Right atrium auricular region (tissue), 2 donors: Measurements from ENCODE around the gene WDR62. TPM values are rescaled to one million over a fixed set of nuclear protein-coding genes. Genes with fewer than 3 reads are reported as not detected.

ENCODE experiments used
- DNase-seq: peaks from one replicate; pipeline ENCODE4 v3.0.0-alpha.2; 2019; ENCODE audit warnings: low spot score
- H3K27ac ChIP-seq, 2 donors: fragments of 200-600 bp; sonication (generic); 1 replicate in 1 of 2; 2 replicates in 1 of 2; pipeline ENCODE4 v1.5.1; 2016 to 2019
- H3K27me3 ChIP-seq, 2 donors: fragments of 200-600 bp; sonication (generic); one replicate each; pipeline versions ENCODE4 v1.5.1 to v1.6.0; 2017 to 2019
- H3K36me3 ChIP-seq: fragments of 200-600 bp; sonication (generic); one replicate; pipeline ENCODE4 v1.5.1; 2016
- H3K4me1 ChIP-seq, 2 donors: fragments of 200-600 bp; sonication (generic); one replicate each; pipeline versions ENCODE4 v1.5.1 to v1.6.0; 2017 to 2019
- H3K4me3 ChIP-seq, 2 donors: fragments of 200-600 bp; sonication (generic); 1 replicate in 1 of 2; 2 replicates in 1 of 2; pipeline ENCODE4 v1.5.1; 2017 to 2019; ENCODE audit warnings: mild to moderate bottlenecking in 1 of 2, moderate library complexity in 1 of 2
- H3K9me3 ChIP-seq, 2 donors: fragments of 200-600 bp; sonication (generic); one replicate each; pipeline ENCODE4 v1.5.1; 2019
- CTCF ChIP-seq, 2 donors: fragments of 200-600 bp; sonication (generic); IDR thresholded peaks; one replicate each; pipeline ENCODE4 v1.5.1; 2019; ENCODE audit warnings: antibody characterized with exemption in 2 of 2
- total RNA-seq, 2 donors: library from RNA; depleted of rRNA; stranded (reverse); fragments of >200 nt; gene quantifications; one replicate each; pipeline ENCODE4 v1.1.0, GENCODE V29; 2016

The WDR62 gene
- total RNA-seq, 2 donors from 2014 or later: 0.75 to 10.6 TPM

- no peak for TF ChIP-seq CTCF (IDR thresholded peaks at IDR 0.05)
- H3K27ac ChIP-seq: peak overlapping the region; percentile 50 to 61
- peaks cover 4% of the 10 kb centered on the region for H3K36me3 ChIP-seq
- H3K4me1 ChIP-seq: peaks cover 0 to 33% of the 10 kb centered on the region in 2 donors
- peak; percentile 70 for DNase-seq
- H3K27me3 ChIP-seq: no peaks in the 10 kb centered on the region
- H3K4me3 ChIP-seq: no peak overlapping the region
- H3K9me3 ChIP-seq: no peaks in the 10 kb centered on the region
Observed at GRCh38 chr19:36136964-36137686, 82.4 kb downstream of the WDR62 start.

- no peaks in the 10 kb centered on the region for H3K9me3 ChIP-seq
- H3K27ac ChIP-seq: peak overlapping the region; percentile 97 to 100
- peaks cover 19% of the 10 kb centered on the region for H3K36me3 ChIP-seq
- no peaks in the 10 kb centered on the region for H3K27me3 ChIP-seq
- no peak for DNase-seq
- peaks cover 0 to 35% of the 10 kb centered on the region in 2 donors for H3K4me1 ChIP-seq
- H3K4me3 ChIP-seq: peak overlapping the region; percentile 80 to 99
- TF ChIP-seq CTCF (IDR thresholded peaks at IDR 0.05): no peak
Observed at GRCh38 chr19:36139120-36139472, 84.4 kb downstream of the WDR62 start.

- TF ChIP-seq CTCF (IDR thresholded peaks at IDR 0.05): peak in 1 of 2 donors; percentile 25
- Histone ChIP-seq H3K9me3 (no peaks in the 10 kb centered on the region), H3K36me3 (peaks cover 25% of the 10 kb centered on the region), H3K27me3 (no peaks in the 10 kb centered on the region), H3K4me3 (peak within 1 kb of the TSS; percentile 80 to 99), H3K27ac (peak within 1 kb of the TSS; percentile 97 to 100), H3K4me1 (peaks cover 0 to 35% of the 10 kb centered on the region in 2 donors)
- DNase-seq: peak; percentile 96
Observed at GRCh38 chr19:36139473-36140303, 85.0 kb downstream of the WDR62 start, which contains the start of gene CAPNS1. CAPNS1 (plus strand) TSS chr19:36140066; CDS start chr19:36141012, 946 bp downstream.

- H3K9me3 ChIP-seq: no peaks in the 10 kb centered on the region
- peaks cover 0 to 35% of the 10 kb centered on the region in 2 donors for H3K4me1 ChIP-seq
- H3K36me3 ChIP-seq: peaks cover 33% of the 10 kb centered on the region
- H3K27me3 ChIP-seq: no peaks in the 10 kb centered on the region
- H3K27ac ChIP-seq: peak overlapping the region; percentile 97 to 100
- no peak for TF ChIP-seq CTCF (IDR thresholded peaks at IDR 0.05)
- DNase-seq: no peak
- peak overlapping the region; percentile 80 to 99 for H3K4me3 ChIP-seq
Observed at GRCh38 chr19:36140304-36141038, 85.8 kb downstream of the WDR62 start.

GRCh38 chr19:36141039-36141927 is 86.6 kb downstream of the WDR62 start:
- Histone ChIP-seq H3K36me3 (peaks cover 41% of the 10 kb centered on the region), H3K27ac (peak overlapping the region; percentile 97 to 100), H3K27me3 (no peaks in the 10 kb centered on the region), H3K4me1 (peaks cover 0 to 30% of the 10 kb centered on the region in 2 donors), H3K4me3 (peak overlapping the region; percentile 80 to 99), H3K9me3 (no peaks in the 10 kb centered on the region)
- peak; percentile 92 for DNase-seq
- no peak for TF ChIP-seq CTCF (IDR thresholded peaks at IDR 0.05)
